Breast epithelium (tissue), 3 donors: ENCODE measurements around the gene FLYWCH2.

Experiments used
- CTCF ChIP-seq, 3 donors: fragments of 450-650 bp; IDR thresholded peaks; one replicate each; pipeline ENCODE4 v1.5.1; 2016 to 2017; ENCODE audit warnings: antibody characterized with exemption in 3 of 3, mild to moderate bottlenecking in 3 of 3, moderate library complexity in 3 of 3
- POLR2A ChIP-seq: fragments of 450-650 bp; IDR thresholded peaks from one replicate; pipeline ENCODE4 v1.6.1; 2016; ENCODE audit warnings: antibody characterized with exemption, mild to moderate bottlenecking, moderate library complexity
- POLR2AphosphoS5 ChIP-seq, 3 donors: sonication (generic); formaldehyde crosslinking; IDR thresholded peaks; one replicate each; pipeline ENCODE4 v1.6.1; 2017; ENCODE audit warnings: antibody characterized with exemption in 3 of 3

GRCh38 chr16:2934450-2934849 lies 51.4 kb downstream of the FLYWCH2 start:
- TF ChIP-seq CTCF (IDR thresholded peaks at IDR 0.05): no peak
- TF ChIP-seq POLR2A: no peak
- no peak for TF ChIP-seq POLR2AphosphoS5 (IDR thresholded peaks at IDR 0.05)
